HepG2 (cell line): ENCODE measurements around the gene CDC42EP1.

Experiments
- EZH2 ChIP-seq: conservative IDR thresholded peaks from 2 replicates; pipeline ENCODE4 v1.6.1; 2012; ENCODE audit warnings: mild to moderate bottlenecking, low read depth, low read length, moderate library complexity
- MYC ChIP-seq: sonication (generic); formaldehyde crosslinking; IDR thresholded peaks from 2 replicates; pipeline ENCODE4 v1.9.0; 2021; ENCODE audit warnings: missing genetic modification reagents, borderline replicate concordance
- ZNF10 ChIP-seq: sonication (generic); formaldehyde crosslinking; IDR thresholded peaks from 2 replicates; pipeline ENCODE4 v1.4.0; 2020; ENCODE audit warnings: mild to moderate bottlenecking, low read depth, missing genetic modification reagents, borderline replicate concordance
- ZNF34 ChIP-seq: sonication (generic); formaldehyde crosslinking; IDR thresholded peaks from 2 replicates; pipeline ENCODE4 v1.4.0; 2020; ENCODE audit warnings: mild to moderate bottlenecking, missing genetic modification reagents, borderline replicate concordance
- TF ChIP-seq, protein P1 (sequence below): sonication (generic); formaldehyde crosslinking; IDR thresholded peaks from 2 replicates; pipeline ENCODE4 v1.5.0; 2020; ENCODE audit warnings: mild to moderate bottlenecking, missing genetic modification reagents, moderate library complexity

DNA sequence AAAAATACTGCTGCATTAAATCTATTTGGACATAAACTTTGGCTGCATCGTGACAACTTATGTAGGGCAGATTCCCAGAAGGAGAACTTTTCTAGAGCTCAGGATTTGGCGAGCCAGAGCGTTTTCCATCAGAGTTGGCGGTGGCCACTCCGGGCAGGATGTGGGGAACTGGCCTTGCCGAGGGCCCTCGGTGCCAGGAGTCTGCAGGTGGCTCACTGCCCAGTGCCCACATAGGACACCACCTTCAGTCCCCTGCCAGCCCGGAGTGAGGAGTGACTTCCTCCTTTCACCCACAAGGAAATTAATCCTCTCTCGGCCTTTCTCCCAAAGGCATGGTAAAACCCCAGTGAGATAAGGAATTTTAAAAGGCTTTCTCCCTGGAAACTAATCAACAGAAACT, 21.2 kb downstream of the CDC42EP1 start:
- TF ChIP-seq, protein P1, sequence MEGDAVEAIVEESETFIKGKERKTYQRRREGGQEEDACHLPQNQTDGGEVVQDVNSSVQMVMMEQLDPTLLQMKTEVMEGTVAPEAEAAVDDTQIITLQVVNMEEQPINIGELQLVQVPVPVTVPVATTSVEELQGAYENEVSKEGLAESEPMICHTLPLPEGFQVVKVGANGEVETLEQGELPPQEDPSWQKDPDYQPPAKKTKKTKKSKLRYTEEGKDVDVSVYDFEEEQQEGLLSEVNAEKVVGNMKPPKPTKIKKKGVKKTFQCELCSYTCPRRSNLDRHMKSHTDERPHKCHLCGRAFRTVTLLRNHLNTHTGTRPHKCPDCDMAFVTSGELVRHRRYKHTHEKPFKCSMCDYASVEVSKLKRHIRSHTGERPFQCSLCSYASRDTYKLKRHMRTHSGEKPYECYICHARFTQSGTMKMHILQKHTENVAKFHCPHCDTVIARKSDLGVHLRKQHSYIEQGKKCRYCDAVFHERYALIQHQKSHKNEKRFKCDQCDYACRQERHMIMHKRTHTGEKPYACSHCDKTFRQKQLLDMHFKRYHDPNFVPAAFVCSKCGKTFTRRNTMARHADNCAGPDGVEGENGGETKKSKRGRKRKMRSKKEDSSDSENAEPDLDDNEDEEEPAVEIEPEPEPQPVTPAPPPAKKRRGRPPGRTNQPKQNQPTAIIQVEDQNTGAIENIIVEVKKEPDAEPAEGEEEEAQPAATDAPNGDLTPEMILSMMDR, result no peak
- no peak for TF ChIP-seq ZNF10 (CRISPR knock-in tag)
- no peak for TF ChIP-seq ZNF34 (CRISPR knock-in tag)
- TF ChIP-seq MYC (CRISPR knock-in tag), result no peak
- no peak for TF ChIP-seq EZH2
